Activated T-cell treated with anti-CD3 and anti-CD28 coated beads, Interleukin-2, amount 50 U/mL, for 72 hours (primary cell): ENCODE measurements around the gene SLC16A6. TPM values are rescaled to one million over a fixed set of nuclear protein-coding genes. Genes with fewer than 3 reads are reported as not detected.
"Not testable (repeated sequence)": the region's sequence is repeated elsewhere in the genome, so short reads cannot be mapped to it uniquely, and the experiment has no call there.

Experiments used
- ATAC-seq, 2 donors: fragments of 150-1000 bp; cut with Tn5 transposase; replicated peaks in 1 of 2; 2 replicates each; pipeline ENCODE4 v1.10.0; 2021; ENCODE audit warnings: moderate library complexity in 2 of 2, mild to moderate bottlenecking in 1 of 2
- DNase-seq, 2 donors: peaks; one replicate each; pipeline ENCODE4 v3.0.0; 2021 to 2022; ENCODE audit warnings: mixed read lengths in 1 of 2
- H3K27ac Mint-ChIP-seq: one replicate; pipeline ENCODE4 v1.8.0; 2022; ENCODE audit warnings: mild to moderate bottlenecking, moderate library complexity, mixed read lengths
- H3K27me3 Mint-ChIP-seq: one replicate; pipeline ENCODE4 v1.8.0; 2022; ENCODE audit warnings: low read depth, mixed read lengths
- H3K36me3 Mint-ChIP-seq, 2 donors: one replicate each; pipeline ENCODE4 v1.8.0; 2022; ENCODE audit warnings: mixed read lengths in 2 of 2, mild to moderate bottlenecking in 1 of 2; ENCODE audit not compliant: insufficient read depth in 2 of 2
- H3K4me1 Mint-ChIP-seq: one replicate; pipeline ENCODE4 v1.8.0; 2022; ENCODE audit warnings: low read depth, mixed read lengths
- H3K4me3 Mint-ChIP-seq, 2 donors: one replicate each; pipeline ENCODE4 v1.8.0; 2022; ENCODE audit warnings: mild to moderate bottlenecking in 2 of 2, mixed read lengths in 2 of 2, moderate library complexity in 2 of 2
- H3K9me3 Mint-ChIP-seq, 2 donors: one replicate each; pipeline ENCODE4 v1.8.0; 2022; ENCODE audit warnings: mixed read lengths in 2 of 2
- total RNA-seq, 2 donors: library from RNA; stranded (reverse); gene quantifications; one replicate each; pipeline ENCODE4 v1.2.3, GENCODE V29; 2022

SLC16A6 gene
- total RNA-seq, 2 donors from 2014 or later, result 5.9 to 8.7 TPM

DNA sequence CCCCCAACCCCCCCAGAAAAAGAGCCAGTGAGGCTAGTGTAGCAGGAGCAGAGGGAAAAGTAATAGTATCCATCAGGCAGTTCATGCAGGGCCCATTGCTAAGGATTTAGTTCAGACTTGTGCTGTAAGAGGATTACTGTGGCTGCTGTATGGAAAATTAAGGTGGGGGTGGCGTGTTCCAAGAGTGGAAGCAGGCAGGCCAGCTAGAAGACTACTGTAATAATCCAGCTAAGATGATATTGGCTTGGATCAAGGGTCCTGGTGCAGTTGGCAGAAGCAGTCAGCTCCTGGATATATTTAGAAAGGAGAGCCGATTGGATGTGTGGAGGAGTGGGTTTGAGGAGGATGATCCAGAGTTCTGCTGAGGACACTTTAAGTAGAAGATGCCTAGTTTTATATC, 28.5 kb downstream of the SLC16A6 start:
- not testable (repeated sequence) for ATAC-seq, H3K4me3 Mint-ChIP-seq, H3K27me3 Mint-ChIP-seq, H3K36me3 Mint-ChIP-seq, DNase-seq, H3K27ac Mint-ChIP-seq, H3K9me3 Mint-ChIP-seq
- peaks cover 51% of the 10 kb centered on the region for H3K4me1 Mint-ChIP-seq

DNA sequence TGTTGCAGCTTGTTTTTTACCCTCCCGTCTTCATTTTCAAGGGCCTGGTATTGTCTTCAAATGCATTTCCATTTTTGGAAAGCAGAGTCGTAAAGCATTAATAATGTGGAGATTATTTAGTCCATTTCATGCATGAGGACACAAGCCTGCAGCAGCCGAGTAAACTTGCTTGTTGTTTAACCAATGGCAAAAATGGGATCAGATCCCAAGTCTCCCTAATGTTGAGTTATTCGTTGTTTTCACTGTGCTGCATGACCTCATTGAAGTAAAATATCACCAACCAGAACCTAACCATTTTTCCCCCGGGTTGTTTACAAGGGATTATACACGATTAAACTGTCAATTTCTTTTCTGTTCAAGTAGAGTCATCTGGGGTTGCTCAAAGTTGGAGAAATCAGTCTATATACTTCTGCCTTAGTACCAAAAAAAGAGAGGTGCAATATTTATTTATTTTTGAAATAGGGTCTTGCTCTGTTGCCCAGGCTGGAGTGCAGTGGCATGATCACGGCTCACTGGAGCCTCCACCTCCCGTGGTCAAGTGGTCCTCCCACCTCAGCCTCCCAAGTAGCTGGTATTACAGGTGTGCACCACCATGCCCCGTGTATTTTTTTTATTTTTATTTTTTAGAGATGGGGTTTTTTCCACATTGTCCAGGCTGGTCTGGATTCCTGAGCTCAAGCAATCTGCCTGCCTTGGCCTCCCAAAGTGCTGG, 30.7 kb downstream of the SLC16A6 start:
- H3K4me3 Mint-ChIP-seq, result peak overlapping the region; percentile 74 to 83
- peak overlapping the region; percentile 60 for H3K27ac Mint-ChIP-seq
- no peaks in the 10 kb centered on the region for H3K9me3 Mint-ChIP-seq
- H3K4me1 Mint-ChIP-seq, result peaks cover 74% of the 10 kb centered on the region
- no peak for ATAC-seq
- H3K27me3 Mint-ChIP-seq, result no peaks in the 10 kb centered on the region
- no peak for DNase-seq
- peaks cover 8 to 24% of the 10 kb centered on the region in 2 donors for H3K36me3 Mint-ChIP-seq

DNA sequence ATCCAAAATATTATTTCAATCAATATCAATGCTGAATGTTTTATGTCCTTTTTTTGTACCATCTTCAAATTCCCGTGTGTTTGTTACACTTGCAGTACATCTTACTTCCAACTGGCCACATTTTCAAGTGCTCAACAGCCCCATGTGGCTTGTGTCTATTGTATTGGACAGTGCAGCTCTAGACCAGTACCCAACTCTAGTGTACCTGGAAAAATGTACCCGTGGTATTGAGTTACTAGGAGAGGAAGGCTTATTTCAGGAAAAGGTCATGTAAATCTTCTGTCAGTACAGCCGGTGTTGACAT, 31.3 kb downstream of the SLC16A6 start:
- not testable (repeated sequence) for ATAC-seq, H3K9me3 Mint-ChIP-seq, H3K27me3 Mint-ChIP-seq, DNase-seq
- peak overlapping the region; percentile 74 to 83 for H3K4me3 Mint-ChIP-seq
- H3K4me1 Mint-ChIP-seq, result peaks cover 80% of the 10 kb centered on the region
- peak overlapping the region; percentile 60 for H3K27ac Mint-ChIP-seq
- H3K36me3 Mint-ChIP-seq, result peaks cover 9 to 30% of the 10 kb centered on the region in 2 donors

GRCh38 chr17:68258890-68259647, 31.9 kb downstream of the SLC16A6 start:
- Mint-ChIP-seq H3K36me3 (peaks cover 11 to 35% of the 10 kb centered on the region in 2 donors), H3K4me1 (peaks cover 85% of the 10 kb centered on the region)
- H3K9me3 Mint-ChIP-seq, result not testable (repeated sequence)

DNA sequence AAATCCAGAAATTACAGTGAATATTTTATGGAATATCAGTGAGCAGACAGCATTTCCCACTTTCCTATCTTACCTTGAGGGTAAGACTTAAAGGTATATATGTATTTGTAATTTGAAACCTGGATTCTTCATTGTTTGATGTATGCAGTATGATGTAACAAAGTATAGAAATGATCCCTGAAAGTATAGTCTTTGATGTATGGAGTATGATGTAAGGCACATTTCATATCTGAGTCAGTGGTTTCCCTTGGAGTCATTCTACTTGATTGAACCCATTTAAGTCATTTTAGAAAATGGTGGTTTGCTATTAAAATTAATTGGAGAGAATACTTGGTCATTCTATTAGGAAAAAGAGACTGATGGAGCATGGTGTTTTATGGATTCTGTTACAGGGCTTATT, 33.0 kb downstream of the SLC16A6 start:
- peaks cover 17 to 42% of the 10 kb centered on the region in 2 donors for H3K36me3 Mint-ChIP-seq
- no peaks in the 10 kb centered on the region for H3K27me3 Mint-ChIP-seq

More at GRCh38 chr17:68258890-68259647, 31.9 kb downstream of the SLC16A6 start:
- DNase-seq (peak; percentile 66 to 81), ATAC-seq (peak; percentile 74 to 77)
- H3K4me3 Mint-ChIP-seq, result peak overlapping the region; percentile 74 to 83
- peak overlapping the region; percentile 96 for H3K27ac Mint-ChIP-seq
- H3K27me3 Mint-ChIP-seq, result not testable (repeated sequence)

GRCh38 chr17:68256701-68257100, 34.2 kb downstream of the SLC16A6 start:
- ATAC-seq, H3K9me3 Mint-ChIP-seq, H3K27me3 Mint-ChIP-seq, DNase-seq: not testable (repeated sequence)
- Mint-ChIP-seq H3K27ac (peak overlapping the region; percentile 96), H3K36me3 (peaks cover 18 to 50% of the 10 kb centered on the region in 2 donors), H3K4me1 (peaks cover 87% of the 10 kb centered on the region), H3K4me3 (peak overlapping the region; percentile 32 to 85)

More for the DNA sequence above, 33.0 kb downstream of the SLC16A6 start:
- ATAC-seq (peak; percentile 41 to 51), DNase-seq (no peak)
- Mint-ChIP-seq H3K27ac (peak overlapping the region; percentile 96), H3K4me1 (peaks cover 89% of the 10 kb centered on the region), H3K9me3 (no peaks in the 10 kb centered on the region), H3K4me3 (peak overlapping the region; percentile 74 to 85)

- Mint-ChIP-seq H3K9me3 (no peaks in the 10 kb centered on the region), H3K4me3 (peak overlapping the region; percentile 52 to 85), H3K4me1 (peaks cover 83% of the 10 kb centered on the region), H3K27me3 (no peaks in the 10 kb centered on the region), H3K27ac (peak overlapping the region; percentile 96), H3K36me3 (peaks cover 18 to 55% of the 10 kb centered on the region in 2 donors)
- ATAC-seq (peak; percentile 81), DNase-seq (peak in 1 of 2 donors; percentile 60)
Measured at GRCh38 chr17:68255731-68256538, 35.0 kb downstream of the SLC16A6 start.

DNA sequence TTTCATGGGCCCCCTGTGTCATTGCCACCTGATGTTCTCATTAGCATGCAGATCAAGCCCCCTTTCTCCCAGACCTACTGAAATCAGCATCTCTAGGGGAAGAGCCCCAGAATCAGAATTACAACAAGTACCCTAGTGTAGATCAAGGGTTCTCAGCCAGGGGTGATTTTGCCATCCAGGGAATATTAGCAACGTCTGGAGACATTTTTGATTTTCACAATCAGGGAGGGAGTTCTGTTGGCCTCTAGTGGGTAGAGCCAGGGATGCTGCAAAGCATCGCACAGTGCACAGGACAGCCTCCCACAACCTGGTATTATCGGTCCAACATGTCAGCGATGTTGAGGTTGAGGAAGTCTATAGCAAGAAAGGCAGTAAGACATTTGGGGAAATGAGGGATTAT, 35.8 kb downstream of the SLC16A6 start:
- peak overlapping the region; percentile 52 to 85 for H3K4me3 Mint-ChIP-seq
- H3K27me3 Mint-ChIP-seq, result no peaks in the 10 kb centered on the region
- H3K36me3 Mint-ChIP-seq, result peaks cover 15 to 53% of the 10 kb centered on the region in 2 donors
- H3K4me1 Mint-ChIP-seq, result peaks cover 80% of the 10 kb centered on the region
- DNase-seq (no peak), ATAC-seq (no peak)
- H3K27ac Mint-ChIP-seq, result peak overlapping the region; percentile 96
- H3K9me3 Mint-ChIP-seq, result no peaks in the 10 kb centered on the region

DNA sequence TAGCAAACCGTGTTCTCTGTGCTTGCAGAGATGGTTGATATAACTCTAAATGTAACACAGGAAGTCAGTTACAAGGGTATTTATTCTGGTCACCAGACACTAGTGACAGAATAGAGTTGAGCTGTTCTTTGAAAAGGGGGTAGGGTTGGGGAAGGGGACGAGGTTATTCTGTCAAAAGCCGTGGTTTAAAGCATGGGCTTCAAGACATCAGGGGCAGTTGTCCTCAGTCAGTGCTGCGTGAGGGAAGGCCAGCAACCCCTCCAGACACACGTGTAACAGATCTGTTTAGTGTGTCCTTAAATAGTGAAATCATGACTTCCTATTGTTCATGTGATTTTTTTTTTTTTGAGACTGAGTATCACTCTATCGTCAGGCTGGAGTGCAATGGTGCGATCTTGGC, 37.5 kb downstream of the SLC16A6 start:
- H3K4me1 Mint-ChIP-seq, result peaks cover 80% of the 10 kb centered on the region
- peak overlapping the region; percentile 49 to 85 for H3K4me3 Mint-ChIP-seq
- DNase-seq, result not testable (repeated sequence)

GRCh38 chr17:68249354-68249765, 41.6 kb downstream of the SLC16A6 start:
- ATAC-seq (no peak), DNase-seq (no peak)
- Mint-ChIP-seq H3K36me3 (peaks cover 14 to 33% of the 10 kb centered on the region in 2 donors), H3K4me3 (peak overlapping the region; percentile 92 to 100), H3K27me3 (no peaks in the 10 kb centered on the region), H3K4me1 (peaks cover 60% of the 10 kb centered on the region), H3K27ac (peak overlapping the region; percentile 100), H3K9me3 (no peaks in the 10 kb centered on the region)

More for the DNA sequence above, 37.5 kb downstream of the SLC16A6 start:
- Mint-ChIP-seq H3K36me3 (peaks cover 17 to 58% of the 10 kb centered on the region in 2 donors), H3K27ac (peak overlapping the region; percentile 96)
- H3K27me3 Mint-ChIP-seq, H3K9me3 Mint-ChIP-seq: not testable (repeated sequence)
- peak in 1 of 2 donors; percentile 16 for ATAC-seq

DNA sequence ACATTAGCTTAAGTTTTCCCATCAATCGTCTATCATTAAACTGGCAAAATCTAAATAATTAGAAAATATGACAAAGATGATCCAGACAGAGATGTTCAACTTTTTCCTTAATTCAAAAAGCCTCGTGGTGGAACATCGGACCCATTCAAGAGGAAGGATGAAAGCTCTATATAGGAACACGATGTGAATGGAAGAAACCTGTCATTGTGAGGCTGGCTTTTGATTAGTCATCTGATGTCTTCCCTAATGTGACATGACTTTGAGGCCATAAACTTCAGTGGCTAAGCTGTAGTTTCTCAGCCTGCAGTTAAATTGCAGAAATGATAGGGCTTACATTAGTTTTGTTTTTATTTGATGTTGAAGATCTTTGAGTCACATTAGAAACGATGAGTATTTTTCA, 42.0 kb downstream of the SLC16A6 start:
- no peaks in the 10 kb centered on the region for H3K9me3 Mint-ChIP-seq
- DNase-seq (peak in 1 of 2 donors; percentile 35), ATAC-seq (peak; percentile 17 to 39)
- no peaks in the 10 kb centered on the region for H3K27me3 Mint-ChIP-seq
- peak overlapping the region; percentile 100 for H3K27ac Mint-ChIP-seq
- peaks cover 55% of the 10 kb centered on the region for H3K4me1 Mint-ChIP-seq
- peak overlapping the region; percentile 92 to 100 for H3K4me3 Mint-ChIP-seq
- peaks cover 12 to 28% of the 10 kb centered on the region in 2 donors for H3K36me3 Mint-ChIP-seq

DNA sequence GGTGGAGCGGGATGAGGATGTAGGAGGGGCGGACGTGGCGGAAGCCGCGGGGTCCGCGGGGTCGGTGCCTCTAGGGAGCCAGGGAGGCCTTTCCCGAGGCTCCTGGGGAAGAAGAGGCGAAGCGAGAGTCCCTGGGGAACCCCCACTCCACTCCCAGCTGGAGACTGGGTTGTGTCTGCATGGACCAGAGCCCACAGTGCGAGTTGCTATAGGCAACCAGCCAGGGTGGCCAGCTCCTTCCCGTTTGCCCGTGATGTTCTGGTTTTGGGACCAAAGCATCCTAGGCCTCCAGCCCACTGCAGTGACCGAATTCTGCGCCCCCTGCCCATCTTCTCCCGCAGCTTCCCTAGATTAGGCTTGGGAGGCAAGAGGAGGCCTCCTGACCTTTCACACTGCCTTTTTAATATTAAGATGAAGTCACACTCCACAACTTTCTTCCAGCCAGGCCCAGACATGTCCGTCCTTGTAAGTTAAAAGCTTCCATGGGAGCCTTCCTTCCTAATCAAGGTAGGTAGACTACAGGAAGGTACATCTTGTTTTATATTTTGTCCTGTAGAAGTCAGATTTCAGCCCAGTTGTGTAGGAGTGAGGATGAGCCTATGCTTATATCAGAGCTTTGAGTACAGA, 42.6 kb downstream of the SLC16A6 start:
- Mint-ChIP-seq H3K27ac (peak overlapping the region; percentile 100), H3K9me3 (no peaks in the 10 kb centered on the region), H3K27me3 (no peaks in the 10 kb centered on the region), H3K4me3 (peak overlapping the region; percentile 92 to 100), H3K4me1 (peaks cover 49% of the 10 kb centered on the region), H3K36me3 (peaks cover 10 to 27% of the 10 kb centered on the region in 2 donors)
- no peak for DNase-seq
- peak; percentile 30 to 42 for ATAC-seq
